HG03039 (cell line): Measurements from ENCODE around the gene NPAS3.

Experiments
- ATAC-seq: cut with Tn5 transposase; IDR thresholded peaks from one replicate; pipeline ENCODE4 v1.9.1; 2021; ENCODE audit warnings: mild to moderate bottlenecking, moderate library complexity; ENCODE audit not compliant: unreplicated experiment

The NPAS3 gene

DNA sequence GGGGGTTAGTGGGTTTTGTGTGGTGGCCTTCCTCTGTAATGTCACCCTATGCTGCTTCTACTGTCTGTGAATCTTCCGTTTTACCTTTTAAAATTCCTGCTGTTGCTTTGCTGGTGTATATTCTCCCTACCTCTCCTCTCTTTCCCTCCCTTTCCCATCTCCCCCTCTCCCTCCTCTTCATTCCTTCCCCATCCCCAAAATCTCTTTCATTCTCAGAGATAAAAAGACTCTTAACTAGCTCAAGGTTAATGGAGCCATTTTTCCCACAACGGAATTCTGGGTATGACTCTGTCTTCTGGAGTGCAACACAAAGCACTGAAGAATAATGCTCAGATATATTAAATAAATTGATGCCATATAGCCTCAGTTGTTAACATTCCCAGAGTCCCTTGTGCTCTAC lies 864.1 kb downstream of the NPAS3 start:
- no peak for ATAC-seq

DNA sequence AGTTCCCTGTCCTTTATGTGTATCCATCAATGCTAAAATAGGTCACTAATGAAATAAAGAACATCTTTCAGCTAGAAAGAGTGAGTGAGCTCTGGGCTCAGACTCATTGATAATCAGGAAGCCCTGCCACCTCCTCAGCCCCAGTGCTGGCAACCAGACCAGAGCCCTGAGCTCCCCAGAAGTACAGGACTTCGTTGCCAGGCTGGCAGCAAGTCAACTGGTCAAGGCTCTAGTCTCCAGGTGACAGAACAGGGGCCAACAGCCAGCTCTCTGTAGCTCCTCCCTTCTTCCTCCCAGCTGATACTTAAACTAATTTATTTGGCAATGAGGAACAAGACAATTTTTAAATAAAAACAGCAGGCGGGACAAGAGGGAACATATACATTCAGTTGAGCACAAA lies 866.9 kb downstream of the NPAS3 start:
- ATAC-seq: no peak

GRCh38 chr14:33806905-33807304 lies 868.2 kb downstream of the NPAS3 start:
- no peak for ATAC-seq

DNA sequence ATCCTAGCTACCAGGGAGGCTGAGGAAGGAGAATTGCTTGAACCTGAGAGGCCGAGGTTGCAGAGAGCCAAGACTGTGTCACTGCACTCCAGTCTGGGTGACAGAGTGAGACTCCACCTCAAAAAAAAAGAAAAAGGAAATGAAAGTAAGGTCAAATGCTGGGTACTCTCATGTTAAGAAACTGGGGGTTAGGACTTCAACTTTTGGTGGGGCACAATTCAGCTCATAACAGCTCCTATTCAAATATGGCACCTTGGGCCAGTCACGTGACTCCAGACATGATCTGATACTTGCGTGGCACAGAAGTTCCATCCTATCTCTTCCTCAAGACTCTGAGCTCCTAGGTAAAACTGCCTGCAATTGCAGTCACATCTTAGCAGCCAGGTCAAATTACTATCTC lies 869.5 kb downstream of the NPAS3 start:
- ATAC-seq: no peak

GRCh38 chr14:33809396-33809981 lies 870.8 kb downstream of the NPAS3 start:
- no peak for ATAC-seq

DNA sequence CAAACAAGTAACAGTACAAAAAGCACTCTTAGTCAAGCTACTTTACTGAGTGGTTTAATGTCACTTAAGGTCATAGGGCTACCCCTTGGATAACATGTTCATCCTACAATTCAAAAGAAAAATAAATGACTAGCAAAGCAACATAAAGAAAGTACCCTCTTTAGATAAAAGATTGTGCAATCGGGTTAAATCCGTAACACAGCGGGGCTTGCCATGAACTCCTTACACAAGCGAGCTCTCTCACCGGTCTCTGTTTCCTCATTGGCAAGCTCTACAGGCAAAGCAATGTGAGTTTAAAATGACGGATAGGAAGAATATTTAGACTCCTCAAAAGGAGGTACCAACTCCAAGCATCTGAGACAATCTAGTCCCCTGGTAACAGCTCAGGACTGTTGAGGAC lies 871.6 kb downstream of the NPAS3 start:
- no peak for ATAC-seq

DNA sequence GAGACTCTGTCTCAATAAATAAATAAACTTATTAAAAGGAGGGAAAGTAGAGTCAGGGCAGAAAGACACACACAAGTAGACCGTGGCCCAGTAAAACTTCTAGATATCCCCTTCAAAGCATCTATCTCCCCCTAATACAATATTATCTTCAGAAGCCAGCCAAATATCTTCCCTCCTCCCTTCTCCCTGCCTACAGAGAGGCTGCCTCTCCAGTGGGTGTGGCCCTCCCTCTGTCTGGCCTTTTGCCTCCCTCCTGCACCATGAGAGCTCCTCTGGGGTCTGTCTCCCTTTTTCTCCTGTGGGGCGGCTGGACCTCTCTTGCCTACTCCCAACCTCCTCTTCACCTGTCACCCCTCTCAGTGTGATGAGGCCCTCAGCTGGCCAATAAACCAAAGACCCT lies 873.0 kb downstream of the NPAS3 start:
- ATAC-seq: no peak

DNA sequence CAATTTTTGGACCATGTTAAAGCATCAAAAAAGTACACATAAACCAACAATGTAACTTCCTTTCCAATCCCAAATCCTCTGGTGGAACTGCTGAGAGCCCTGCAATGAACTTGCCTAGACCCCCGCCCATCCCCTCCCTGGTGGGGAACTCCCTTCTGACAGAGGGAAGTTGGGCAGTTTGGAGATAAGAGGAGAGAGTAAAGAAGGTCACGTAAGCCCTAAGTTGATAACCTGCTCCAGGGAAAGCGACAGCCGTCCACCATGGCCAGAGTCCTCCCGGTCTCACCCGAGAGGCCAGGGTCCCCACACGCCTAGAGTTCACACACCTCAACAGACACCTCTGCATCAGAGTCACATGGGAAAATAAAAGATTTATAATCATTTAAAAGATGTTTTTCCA lies 873.5 kb downstream of the NPAS3 start:
- no peak for ATAC-seq

GRCh38 chr14:33812601-33813000 lies 873.9 kb downstream of the NPAS3 start:
- no peak for ATAC-seq

DNA sequence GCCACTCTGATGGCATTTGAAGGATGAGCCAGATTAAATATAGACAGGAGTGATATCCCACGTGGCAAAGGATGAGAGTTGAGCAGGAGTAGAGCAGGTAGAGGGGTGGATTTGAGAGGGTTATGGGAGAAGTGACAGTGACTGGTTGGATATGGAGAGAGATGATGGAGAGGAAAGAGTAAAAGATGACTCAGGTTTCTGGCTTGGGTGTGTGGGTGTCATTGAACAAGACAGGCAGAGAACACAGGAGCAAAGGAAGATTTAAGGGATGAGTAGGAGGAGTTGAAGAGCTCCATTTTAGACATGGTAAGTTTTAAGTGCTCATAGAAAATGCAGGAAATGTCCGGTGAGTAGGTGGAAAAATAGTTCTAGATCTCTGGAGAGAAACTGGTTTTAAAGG lies 875.3 kb downstream of the NPAS3 start:
- ATAC-seq: no peak

DNA sequence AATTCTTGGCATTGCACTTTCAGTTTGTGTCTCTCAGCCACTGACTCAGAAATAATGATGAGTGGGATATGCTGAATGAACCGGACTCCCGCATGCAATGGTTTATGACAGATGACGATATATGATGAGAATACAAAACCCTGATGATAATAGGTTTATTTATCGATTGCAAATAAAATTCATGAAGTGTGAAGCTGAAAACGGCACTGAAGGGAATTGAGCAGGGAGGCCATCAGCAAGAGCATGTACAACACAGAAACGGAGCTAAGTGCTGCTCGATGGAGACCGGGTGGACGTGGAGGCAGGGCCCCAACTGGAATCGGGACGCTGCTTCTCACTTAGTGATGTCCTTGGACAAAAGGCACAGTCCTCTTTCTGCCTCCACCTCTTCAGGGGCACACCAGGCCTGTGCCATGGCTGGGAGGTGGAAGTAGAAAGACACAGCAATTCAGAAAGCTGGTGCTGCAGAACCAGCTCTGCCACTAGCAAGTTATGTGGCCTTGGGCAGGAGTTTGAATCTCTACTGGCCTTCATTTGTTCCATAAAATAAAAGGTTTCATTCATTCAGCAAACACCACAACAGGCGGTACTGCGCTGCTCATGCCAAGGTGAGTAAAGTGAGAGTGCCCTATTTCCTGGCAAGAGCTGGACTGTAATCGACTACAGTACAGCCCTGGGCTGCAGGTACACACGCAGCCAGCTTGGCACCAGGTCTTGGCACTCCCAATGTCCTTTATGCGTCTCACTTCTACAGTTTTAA lies 895.2 kb downstream of the NPAS3 start:
- no peak for ATAC-seq

- no peak for ATAC-seq
Measured at GRCh38 chr14:33834466-33835260, 896.0 kb downstream of the NPAS3 start.

DNA sequence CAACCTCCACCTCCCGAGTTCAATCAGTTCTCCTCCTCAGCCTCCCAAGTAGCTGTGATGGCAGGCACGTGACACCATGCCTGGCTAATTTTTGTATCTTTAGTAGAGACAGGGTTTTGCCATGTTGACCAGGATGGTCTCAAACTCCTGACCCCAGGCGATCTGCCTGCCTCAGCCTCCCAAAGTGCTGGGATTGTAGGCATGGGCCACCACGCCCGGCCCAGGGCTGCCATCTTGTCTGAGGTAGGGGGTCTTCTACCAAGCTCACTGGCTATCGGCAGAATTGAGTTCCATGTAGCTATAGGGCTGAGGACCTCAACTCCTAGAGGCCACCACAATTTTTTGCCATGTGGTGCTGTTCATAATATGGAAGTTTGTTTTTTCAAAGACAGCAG lies 896.6 kb downstream of the NPAS3 start:
- no peak for ATAC-seq

- no peak for ATAC-seq
Measured at GRCh38 chr14:33835677-33836076, 897.0 kb downstream of the NPAS3 start.

GRCh38 chr14:33836203-33836899 lies 897.7 kb downstream of the NPAS3 start:
- no peak for ATAC-seq

DNA sequence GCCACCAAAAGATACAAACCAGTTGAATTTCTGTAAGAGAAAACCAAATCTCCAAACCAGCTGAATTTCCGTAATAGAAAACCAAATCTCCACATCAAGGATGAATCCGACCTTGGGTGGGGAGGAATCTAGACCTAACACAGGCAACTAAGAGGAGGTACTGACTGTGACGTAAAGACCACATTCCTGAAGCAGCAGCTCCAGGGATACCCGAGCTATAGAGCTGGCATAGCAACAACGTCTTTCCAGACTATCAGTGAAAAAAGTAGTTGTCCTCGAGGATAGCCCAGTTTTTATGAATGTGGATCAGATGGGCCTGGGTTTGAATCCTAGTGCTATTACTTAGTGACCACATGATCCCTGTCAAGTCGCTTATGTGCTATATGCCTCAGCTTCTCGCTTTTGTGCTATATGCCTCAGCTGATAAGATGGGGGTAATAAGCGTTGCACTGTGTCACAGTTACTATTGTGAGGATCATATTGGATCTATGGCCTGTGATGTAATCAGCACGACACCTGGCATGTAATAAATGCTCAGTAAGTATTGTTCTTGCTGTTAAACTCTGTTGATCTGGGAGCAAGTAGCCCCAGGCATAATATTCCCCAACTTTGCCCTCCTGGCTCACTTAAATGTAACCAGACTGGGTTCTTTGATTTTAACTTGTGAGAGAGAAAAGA lies 898.4 kb downstream of the NPAS3 start:
- no peak for ATAC-seq

- no peak for ATAC-seq
Measured at GRCh38 chr14:33837943-33838683, 899.4 kb downstream of the NPAS3 start.

GRCh38 chr14:33839193-33840076 lies 900.8 kb downstream of the NPAS3 start:
- no peak for ATAC-seq

DNA sequence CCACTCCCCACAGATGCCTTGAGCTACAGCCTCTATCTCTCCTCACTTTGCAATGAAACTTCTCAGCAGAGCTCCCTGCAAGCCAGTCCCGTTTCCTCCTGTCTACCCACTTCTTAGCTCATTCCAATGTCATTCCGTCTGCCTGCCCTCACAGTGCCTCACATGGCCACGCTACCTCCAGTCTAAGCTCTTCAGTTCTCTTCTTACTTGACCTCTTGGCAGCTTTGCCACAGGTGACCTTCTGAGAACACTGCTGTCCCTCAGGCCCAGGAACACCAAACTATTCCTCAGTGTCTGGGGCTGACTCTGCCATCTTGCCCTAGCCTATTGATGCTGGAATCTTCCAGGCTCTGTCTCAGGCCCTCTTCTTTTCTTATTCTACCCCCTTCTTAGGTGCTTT lies 902.1 kb downstream of the NPAS3 start:
- no peak for ATAC-seq
